B cell (primary cell): ENCODE data around the gene PDZRN3. TPM values are rescaled to one million over a fixed set of nuclear protein-coding genes. Genes with fewer than 3 reads are reported as not detected.

Experiments
- ATAC-seq: fragments of 200-7000 bp; cut with Tn5 transposase; one replicate; pipeline ENCODE4 v1.10.0; 2021; ENCODE audit warnings: low read depth, mild to moderate bottlenecking, moderate number of reproducible peaks, moderate library complexity
- CTCF ChIA-PET: fragments of 350-600 bp; sonication (Branson Sonifier 250); formaldehyde crosslinking; loops from one replicate; lab custom pipeline; 2021; ENCODE audit warnings: antibody characterized with exemption, inconsistent platforms; lab: Charles Lee
- POLR2A ChIA-PET: fragments of 350-600 bp; sonication (Branson Sonifier 250); formaldehyde crosslinking; loops from one replicate; lab custom pipeline; 2021; ENCODE audit warnings: antibody characterized with exemption; lab: Charles Lee
- DNase-seq: peaks from one replicate; pipeline ENCODE4 v3.0.0; 2013
- H2AFZ ChIP-seq: 2 replicates; pipeline ENCODE4 v1.6.1; 2012; ENCODE audit warnings: mild to moderate bottlenecking, low read depth, low read length; ENCODE audit not compliant: insufficient read depth, poor library complexity, severe bottlenecking
- H3K27ac ChIP-seq, 2 donors: 1 replicate in 1 of 2; 2 replicates in 1 of 2; pipeline ENCODE4 v1.5.1; 2012 to 2013; ENCODE audit warnings: low read length in 2 of 2, mild to moderate bottlenecking in 2 of 2, moderate library complexity in 1 of 2
- H3K27me3 ChIP-seq, 4 experiments: fragments of 200-600 bp in 1 of 4; sonication (generic) in 1 of 4; replicated peaks in 1 of 4; 1 replicate in 2 of 4; 2 replicates in 2 of 4; pipeline versions ENCODE4 v1.6.1 to v1.7.0; 2013 to 2016; ENCODE audit warnings: low read length in 3 of 4, mild to moderate bottlenecking in 2 of 4, mixed read lengths in 1 of 4, moderate library complexity in 1 of 4; ENCODE audit not compliant: insufficient read depth in 4 of 4, control insufficient read depth in 3 of 4; ENCODE audit errors: control extremely low read depth in 1 of 4
- H3K36me3 ChIP-seq, 2 experiments: replicated peaks in 1 of 2; 1 replicate in 1 of 2; 2 replicates in 1 of 2; pipeline versions ENCODE4 v1.6.1 to v1.7.1; 2013; ENCODE audit warnings: low read length in 1 of 2; ENCODE audit not compliant: insufficient read depth in 2 of 2, control insufficient read depth in 1 of 2; ENCODE audit errors: control extremely low read depth in 1 of 2, extremely low read depth in 1 of 2
- H3K4me1 ChIP-seq, 2 donors: fragments of 200-600 bp in 1 of 2; sonication (generic) in 1 of 2; 1 replicate in 1 of 2; 2 replicates in 1 of 2; pipeline versions ENCODE4 v1.5.1 to v1.6.1; 2013 to 2017; ENCODE audit warnings: low read length in 2 of 2; ENCODE audit not compliant: control insufficient read depth in 2 of 2, insufficient read depth in 2 of 2
- H3K4me2 ChIP-seq: replicated peaks from 2 replicates; pipeline ENCODE3; 2012; ENCODE audit warnings: mild to moderate bottlenecking, low read depth, low read length; ENCODE audit not compliant: poor library complexity, severe bottlenecking
- H3K4me3 ChIP-seq, 5 experiments: fragments of 200-600 bp in 1 of 5; sonication (generic) in 1 of 5; 1 replicate in 3 of 5; 2 replicates in 2 of 5; pipeline versions ENCODE4 v1.5.1 to v1.7.0; 2011 to 2016; ENCODE audit warnings: low read length in 4 of 5, mild to moderate bottlenecking in 4 of 5, low read depth in 2 of 5, control low read depth in 1 of 5, moderate library complexity in 1 of 5; ENCODE audit not compliant: insufficient read depth in 1 of 5; ENCODE audit errors: control extremely low read depth in 1 of 5, extremely low read depth in 1 of 5
- H3K79me2 ChIP-seq: fragments of 200-600 bp; sonication (generic); one replicate; pipeline ENCODE4 v1.6.0; 2016; ENCODE audit warnings: low read length; ENCODE audit not compliant: control insufficient read depth, insufficient read depth
- H3K9ac ChIP-seq: fragments of 200-600 bp; sonication (generic); 2 replicates; pipeline ENCODE4 v1.6.1; 2017; ENCODE audit warnings: mild to moderate bottlenecking, low read length, moderate library complexity
- H3K9me3 ChIP-seq, 3 donors: one replicate each; pipeline versions ENCODE4 v1.6.1 to v1.7.1; 2013; ENCODE audit warnings: low read length in 2 of 3; ENCODE audit not compliant: control insufficient read depth in 2 of 3, insufficient read depth in 1 of 3; ENCODE audit errors: control extremely low read depth in 1 of 3
- H4K20me1 ChIP-seq: 2 replicates; pipeline ENCODE4 v1.6.0; 2012; ENCODE audit warnings: mild to moderate bottlenecking, low read length; ENCODE audit not compliant: insufficient read depth, control insufficient read depth, poor library complexity, severe bottlenecking
- H3K27ac Mint-ChIP-seq: one replicate; pipeline ENCODE4 v1.8.0; 2021; ENCODE audit warnings: mixed read lengths
- H3K27me3 Mint-ChIP-seq: one replicate; pipeline ENCODE4 v1.8.0; 2021; ENCODE audit warnings: mixed read lengths
- H3K4me1 Mint-ChIP-seq: one replicate; pipeline ENCODE4 v1.8.0; 2021; ENCODE audit warnings: mixed read lengths
- H3K4me3 Mint-ChIP-seq: one replicate; pipeline ENCODE4 v1.8.0; 2021; ENCODE audit warnings: mixed read lengths
- H3K9me3 Mint-ChIP-seq: one replicate; pipeline ENCODE4 v1.8.0; 2022; ENCODE audit warnings: mixed read lengths; ENCODE audit not compliant: insufficient read depth
- EZH2 ChIP-seq: IDR thresholded peaks from 2 replicates; pipeline ENCODE4 v1.6.1; 2012; ENCODE audit warnings: borderline replicate concordance, low read depth, mild to moderate bottlenecking, moderate library complexity, low read length; ENCODE audit not compliant: insufficient read depth, poor library complexity, severe bottlenecking
- WGBS: methylation state at CpG from one replicate; pipeline ENCODE4 v1.1.5; 2013; ENCODE audit warnings: missing lambda C conversion rate; ENCODE audit not compliant: insufficient coverage; 5-methylcytosine and 5-hydroxymethylcytosine counted together
- intact Hi-C: fragments of 100-400 bp; cut with micrococcal nuclease; formaldehyde crosslinking; loops from one replicate; pipeline ENCODE4 v1.10.0; 2022
- polyA plus RNA-seq: library from polyadenylated mRNA; depleted of rRNA; stranded (reverse); fragments of >200 nt; gene quantifications from 2 replicates; pipeline ENCODE4 v1.2.3, GENCODE V29; 2012
- total RNA-seq, 2 donors: library from RNA; stranded (reverse); fragments of 120-200 nt in 1 of 2; gene quantifications; 1 replicate in 1 of 2; 2 replicates in 1 of 2; pipeline versions ENCODE4 v1.2.3 to v1.2.4, GENCODE V29; 2013 to 2022
- TF ChIP-seq, protein P1 (sequence below): fragments of 200-600 bp; IDR thresholded peaks from one replicate; pipeline ENCODE4 v1.8.0; 2022; ENCODE audit warnings: antibody characterized with exemption, mild to moderate bottlenecking

The PDZRN3 gene
- total and polyA plus RNA-seq, 2 donors (not counting 1 experiment from before 2014, with no cell fraction given) = not detected

DNA sequence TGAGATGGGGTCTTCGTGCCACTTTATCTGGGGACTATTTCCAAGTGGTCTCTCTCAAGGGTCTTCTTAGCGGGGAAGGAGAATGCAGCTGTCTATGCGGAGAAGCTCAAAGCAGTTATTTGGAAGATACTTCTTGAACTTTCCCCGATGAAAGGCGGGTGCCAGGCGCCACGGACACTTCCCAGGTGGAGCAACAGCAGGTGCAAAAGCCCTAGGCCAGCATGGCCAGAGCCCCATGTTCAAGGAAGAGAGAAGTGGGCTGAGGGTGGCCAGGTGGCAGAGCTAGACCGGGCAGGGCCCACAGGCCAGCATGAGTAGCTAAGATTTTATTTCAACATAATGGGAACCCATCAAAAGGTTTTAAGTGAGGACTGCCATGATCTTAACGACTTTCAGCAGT is 232.8 kb downstream of the PDZRN3 start:
- Histone ChIP-seq H3K27ac (no peak overlapping the region), H3K4me1 (no peaks in the 10 kb centered on the region), H3K9me3 (peaks cover 0 to 4% (median 0%) of the 10 kb centered on the region in 3 donors), H3K4me2 (no peak overlapping the region), H3K27me3 (peaks cover 0 to 4% (median 0%) of the 10 kb centered on the region in 4 experiments), H2AFZ (no peak overlapping the region), H3K4me3 (no peak overlapping the region), H3K9ac (no peak overlapping the region), H3K36me3 (no peaks in the 10 kb centered on the region), H4K20me1 (no peaks in the 10 kb centered on the region), H3K79me2 (no peaks in the 10 kb centered on the region)
- DNase-seq (no peak), ATAC-seq (no peak)
- Mint-ChIP-seq H3K4me1 (no peaks in the 10 kb centered on the region), H3K9me3 (no peaks in the 10 kb centered on the region), H3K27ac (no peak overlapping the region), H3K4me3 (no peak overlapping the region), H3K27me3 (peaks cover 3% of the 10 kb centered on the region)
- TF ChIP-seq, protein P1, sequence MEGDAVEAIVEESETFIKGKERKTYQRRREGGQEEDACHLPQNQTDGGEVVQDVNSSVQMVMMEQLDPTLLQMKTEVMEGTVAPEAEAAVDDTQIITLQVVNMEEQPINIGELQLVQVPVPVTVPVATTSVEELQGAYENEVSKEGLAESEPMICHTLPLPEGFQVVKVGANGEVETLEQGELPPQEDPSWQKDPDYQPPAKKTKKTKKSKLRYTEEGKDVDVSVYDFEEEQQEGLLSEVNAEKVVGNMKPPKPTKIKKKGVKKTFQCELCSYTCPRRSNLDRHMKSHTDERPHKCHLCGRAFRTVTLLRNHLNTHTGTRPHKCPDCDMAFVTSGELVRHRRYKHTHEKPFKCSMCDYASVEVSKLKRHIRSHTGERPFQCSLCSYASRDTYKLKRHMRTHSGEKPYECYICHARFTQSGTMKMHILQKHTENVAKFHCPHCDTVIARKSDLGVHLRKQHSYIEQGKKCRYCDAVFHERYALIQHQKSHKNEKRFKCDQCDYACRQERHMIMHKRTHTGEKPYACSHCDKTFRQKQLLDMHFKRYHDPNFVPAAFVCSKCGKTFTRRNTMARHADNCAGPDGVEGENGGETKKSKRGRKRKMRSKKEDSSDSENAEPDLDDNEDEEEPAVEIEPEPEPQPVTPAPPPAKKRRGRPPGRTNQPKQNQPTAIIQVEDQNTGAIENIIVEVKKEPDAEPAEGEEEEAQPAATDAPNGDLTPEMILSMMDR = no peak
- no peak for TF ChIP-seq EZH2
- intact Hi-C loops = no loop called here
- ChIA-PET CTCF (no interaction called here), POLR2A (no interaction called here)
- WGBS = 81% methylated on average over 8 of the region's 9 CpGs

DNA sequence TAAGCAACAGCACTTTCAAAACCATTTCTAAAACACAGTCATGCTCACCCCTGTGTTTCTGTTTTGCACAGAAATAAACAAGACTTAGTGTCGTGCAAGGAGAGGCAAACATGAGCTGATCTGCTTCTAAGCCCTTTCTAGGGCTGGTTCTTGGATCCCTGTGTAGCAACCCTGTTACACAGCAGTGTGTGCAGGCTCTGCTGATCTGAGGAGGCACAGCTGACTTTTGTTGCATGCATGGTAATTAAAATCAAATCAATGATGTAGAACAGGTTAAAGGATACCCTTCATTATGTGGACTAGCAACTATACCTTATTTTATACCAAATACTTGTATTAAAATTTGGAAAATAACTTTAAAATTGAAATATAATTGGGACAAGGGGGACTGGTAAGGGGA is 234.8 kb downstream of the PDZRN3 start:
- no peak overlapping the region for H3K27ac ChIP-seq
- H3K9ac ChIP-seq = no peak overlapping the region
- CTCF ChIA-PET = no interaction called here
- Mint-ChIP-seq H3K27me3 (peaks cover 3% of the 10 kb centered on the region), H3K27ac (no peak overlapping the region), H3K9me3 (no peaks in the 10 kb centered on the region), H3K4me1 (no peaks in the 10 kb centered on the region), H3K4me3 (no peak overlapping the region)
- no peak overlapping the region for H3K4me3 ChIP-seq
- intact Hi-C loops = no loop called here
- TF ChIP-seq EZH2 = no peak
- TF ChIP-seq, protein P1 = no peak
- peaks cover 0 to 4% (median 0%) of the 10 kb centered on the region in 3 donors for H3K9me3 ChIP-seq
- ATAC-seq = no peak
- POLR2A ChIA-PET = no interaction called here
- H3K36me3 ChIP-seq = no peaks in the 10 kb centered on the region
- H3K79me2 ChIP-seq = no peaks in the 10 kb centered on the region
- H3K27me3 ChIP-seq = peaks cover 0 to 4% (median 0%) of the 10 kb centered on the region in 4 experiments
- H4K20me1 ChIP-seq = no peaks in the 10 kb centered on the region
- H2AFZ ChIP-seq = no peak overlapping the region
- DNase-seq = no peak
- no peak overlapping the region for H3K4me2 ChIP-seq
- no peaks in the 10 kb centered on the region for H3K4me1 ChIP-seq
- WGBS = 78% methylated on average over 1 of the region's 1 CpG
